ENCODE results near the gene TBC1D22A. TPM values are rescaled to one million over a fixed set of nuclear protein-coding genes. Genes with fewer than 3 reads are reported as not detected.
"Not testable (repeated sequence)": the region's sequence is repeated elsewhere in the genome, so short reads cannot be mapped to it uniquely, and the experiment has no call there.

The TBC1D22A gene
- total and polyA plus RNA-seq, 2 donors (not counting 3 experiments of a cell fraction or from before 2014, with no cell fraction given) = 26.1 to 32.4 TPM

GRCh38 chr22:47170511-47171440 is 408.3 kb downstream of the TBC1D22A start:
- H3K9me1 ChIP-seq (replicated peaks; ENCODE audit: control insufficient read depth, extremely low read depth, insufficient read depth, low read length); CTCF ChIA-PET; H3K9me3 ChIP-seq (replicated peaks; ENCODE audit: control insufficient read depth, insufficient read depth, low read length); H3K27me3 ChIP-seq (ENCODE audit: control insufficient read depth in 2 of 2, insufficient read depth in 2 of 2, low read length in 2 of 2); H3K4me1 ChIP-seq (ENCODE audit: control insufficient read depth, extremely low read depth, insufficient read depth, low read length); intact Hi-C loops (cut with micrococcal nuclease); H3K79me2 ChIP-seq (ENCODE audit: control insufficient read depth, insufficient read depth, low read length); H3K9ac ChIP-seq (replicated peaks; ENCODE audit: extremely low read depth, insufficient read depth, low read length); POLR2A ChIA-PET; FAIRE-seq; H3K4me2 ChIP-seq (ENCODE audit: insufficient read depth, low read length); H3K4me3 ChIP-seq (replicated peaks in 1 of 3; ENCODE audit: insufficient read depth in 1 of 3, low read depth in 1 of 3, low read length in 3 of 3); H2AFZ ChIP-seq (ENCODE audit: low read depth, low read length); H3K27ac ChIP-seq (ENCODE audit: insufficient read depth, low read depth, low read length); BruUV-seq (replicated peaks); H4K20me1 ChIP-seq (replicated peaks; ENCODE audit: control insufficient read depth, extremely low read depth, insufficient read depth, low read length); H3K36me3 ChIP-seq (ENCODE audit: control insufficient read depth in 2 of 2, extremely low read depth in 1 of 2, insufficient read depth in 2 of 2, low read length in 2 of 2); DNase-seq (ENCODE audit: low read depth, low spot score); dilution Hi-C loops (cut with MboI; ENCODE audit: extremely low pct_ligation_motif_present, low sequenced_read_pairs): not testable (repeated sequence)

- H3K4me2 ChIP-seq (ENCODE audit: insufficient read depth, low read length) = no peak overlapping the region
- no peaks in the 10 kb centered on the region for H3K9me1 ChIP-seq (replicated peaks; ENCODE audit: control insufficient read depth, extremely low read depth, insufficient read depth, low read length)
- no peak overlapping the region for H3K9ac ChIP-seq (replicated peaks; ENCODE audit: extremely low read depth, insufficient read depth, low read length)
- H3K4me3 ChIP-seq (replicated peaks in 1 of 3; ENCODE audit: insufficient read depth in 1 of 3, low read depth in 1 of 3, low read length in 3 of 3) = no peak overlapping the region
- intact Hi-C loops (cut with micrococcal nuclease) (no loop called here), dilution Hi-C loops (cut with MboI; ENCODE audit: extremely low pct_ligation_motif_present, low sequenced_read_pairs) (no loop called here)
- no TSS peak for BruUV-seq (replicated peaks)
- TF ChIP-seq CTCF (IDR thresholded peaks at IDR 0.05; ENCODE audit: extremely low read depth in 1 of 2, insufficient read depth in 1 of 2, low read depth in 1 of 2, low read length in 2 of 2) (no peak), FOS (IDR thresholded peaks at IDR 0.05; ENCODE audit: borderline replicate concordance, insufficient read depth, low read length) (no peak), GATA2 (IDR thresholded peaks at IDR 0.05; ENCODE audit: insufficient read depth, insufficient read length, low read depth, low read length) (no peak), POLR2A (IDR thresholded peaks at IDR 0.05; ENCODE audit: low read depth, low read length) (no peak), MAX (IDR thresholded peaks at IDR 0.05; ENCODE audit: insufficient read depth, insufficient read length) (no peak), EZH2 (IDR thresholded peaks at IDR 0.05; ENCODE audit: borderline replicate concordance, low read depth, low read length, severe bottlenecking) (no peak), JUN (IDR thresholded peaks at IDR 0.05; ENCODE audit: borderline replicate concordance, insufficient read depth, insufficient read length, low read depth) (no peak)
- no peaks in the 10 kb centered on the region for H3K36me3 ChIP-seq (ENCODE audit: control insufficient read depth in 2 of 2, extremely low read depth in 1 of 2, insufficient read depth in 2 of 2, low read length in 2 of 2)
- no peak overlapping the region for H3K27ac ChIP-seq (ENCODE audit: insufficient read depth, low read depth, low read length)
- no peaks in the 10 kb centered on the region for H4K20me1 ChIP-seq (replicated peaks; ENCODE audit: control insufficient read depth, extremely low read depth, insufficient read depth, low read length)
- CTCF ChIA-PET = no interaction called here
- no peak overlapping the region for H2AFZ ChIP-seq (ENCODE audit: low read depth, low read length)
- H3K79me2 ChIP-seq (ENCODE audit: control insufficient read depth, insufficient read depth, low read length) = no peaks in the 10 kb centered on the region
- DNase-seq (ENCODE audit: low read depth, low spot score) (no peak), FAIRE-seq (no peak)
- H3K27me3 ChIP-seq (ENCODE audit: control insufficient read depth in 2 of 2, insufficient read depth in 2 of 2, low read length in 2 of 2) = no peaks in the 10 kb centered on the region
- POLR2A ChIA-PET = no interaction called here
- H3K9me3 ChIP-seq (replicated peaks; ENCODE audit: control insufficient read depth, insufficient read depth, low read length) = no peaks in the 10 kb centered on the region
- H3K4me1 ChIP-seq (ENCODE audit: control insufficient read depth, extremely low read depth, insufficient read depth, low read length) = no peaks in the 10 kb centered on the region
Measured at GRCh38 chr22:47171441-47172221, 409.2 kb downstream of the TBC1D22A start.
